ENCODE results near the gene CNDP1.
"Not testable (repeated sequence)": the region's sequence is repeated elsewhere in the genome, so short reads cannot be mapped to it uniquely, and the experiment has no call there.

The CNDP1 gene

DNA sequence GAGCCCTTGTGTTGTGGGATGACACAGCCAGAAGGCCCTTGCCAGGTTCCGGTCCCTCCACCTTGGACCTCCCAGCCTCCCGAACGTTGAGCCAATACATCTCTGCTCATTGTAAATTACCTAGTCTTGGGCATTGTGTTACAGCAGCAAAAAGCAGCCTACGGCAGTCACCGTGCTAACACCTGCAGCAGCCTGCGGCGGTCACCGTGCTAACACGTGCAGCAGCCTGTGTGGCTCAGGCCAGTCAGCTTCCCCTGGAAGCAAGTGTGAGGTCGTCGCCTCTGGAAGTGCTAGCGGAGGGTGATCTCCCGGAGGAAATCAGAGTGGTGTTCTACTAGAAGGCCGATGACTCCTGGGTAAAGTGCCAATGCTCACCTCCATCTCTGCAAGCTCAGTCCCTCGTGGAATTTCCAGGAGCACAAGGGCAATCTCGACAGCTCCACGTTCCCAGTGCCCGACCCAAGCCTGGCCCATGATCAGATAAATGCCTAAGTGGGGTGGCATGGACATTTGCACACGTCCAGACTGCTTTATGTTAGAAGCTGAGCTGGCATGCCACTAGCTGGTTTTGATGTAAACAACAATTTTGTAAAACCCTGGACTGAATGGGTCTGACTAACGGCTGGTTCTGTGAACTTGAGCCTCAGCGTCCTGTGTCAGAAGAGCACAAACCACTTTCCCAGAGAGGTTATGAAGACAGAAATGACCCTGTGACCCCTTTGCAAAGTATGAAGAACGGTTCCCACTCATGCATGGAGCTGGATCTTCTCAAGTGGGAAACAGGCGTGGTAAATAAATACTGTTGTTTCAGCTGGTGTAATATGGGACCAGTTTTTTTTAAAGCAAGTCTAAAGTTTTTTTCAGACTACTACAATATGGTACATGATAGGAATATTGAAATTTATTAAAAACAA is 11.4 kb upstream of the CNDP1 start:
- DNase-seq, result no peak

- no peak for DNase-seq
Measured at GRCh38 chr18:74524097-74524496, 10.2 kb upstream of the CNDP1 start.

DNA sequence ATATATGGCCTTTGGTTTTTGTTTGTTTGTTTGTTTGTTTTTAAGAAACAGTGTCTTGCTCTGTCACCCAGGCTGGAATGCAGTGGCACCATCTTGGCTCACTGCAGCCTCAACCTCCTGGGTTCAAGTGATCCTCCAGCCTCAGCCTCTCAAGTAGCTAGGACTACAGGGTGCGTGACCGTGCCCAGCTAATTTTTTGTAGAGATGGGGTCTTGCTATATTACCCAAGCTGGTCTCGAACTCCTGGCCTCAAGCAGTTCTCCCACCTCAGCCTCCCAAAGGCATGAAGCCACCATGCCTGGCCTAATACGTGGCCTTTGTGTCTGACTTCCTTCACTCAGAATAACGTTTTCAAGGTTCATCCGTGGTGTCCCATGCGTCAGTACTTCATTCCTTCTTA is 9.4 kb upstream of the CNDP1 start:
- not testable (repeated sequence) for DNase-seq

GRCh38 chr18:74525741-74526140 is 8.6 kb upstream of the CNDP1 start:
- no peak for DNase-seq

- DNase-seq, result no peak
Measured at GRCh38 chr18:74526488-74526887, 7.8 kb upstream of the CNDP1 start.

GRCh38 chr18:74528478-74528877 is 5.8 kb upstream of the CNDP1 start:
- no peak for DNase-seq

DNA sequence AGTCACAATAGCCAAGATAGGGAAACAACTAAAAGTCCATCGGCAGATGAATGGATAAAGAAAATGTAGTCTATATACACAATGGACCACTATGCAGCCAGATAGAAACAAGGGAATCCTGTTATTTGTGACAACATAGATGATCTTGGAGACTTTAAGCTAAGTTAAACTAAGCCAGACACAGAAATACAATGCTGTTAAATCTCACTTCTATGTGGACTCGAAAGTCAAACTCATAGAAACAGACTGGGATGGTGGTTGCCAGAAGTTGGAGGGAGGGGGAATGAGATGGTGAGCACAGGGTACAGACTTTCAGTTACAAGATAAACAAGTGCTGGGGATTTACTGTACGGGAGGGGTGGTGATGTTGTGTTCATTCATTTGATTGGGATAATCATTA is 5.4 kb upstream of the CNDP1 start:
- no peak for DNase-seq

DNA sequence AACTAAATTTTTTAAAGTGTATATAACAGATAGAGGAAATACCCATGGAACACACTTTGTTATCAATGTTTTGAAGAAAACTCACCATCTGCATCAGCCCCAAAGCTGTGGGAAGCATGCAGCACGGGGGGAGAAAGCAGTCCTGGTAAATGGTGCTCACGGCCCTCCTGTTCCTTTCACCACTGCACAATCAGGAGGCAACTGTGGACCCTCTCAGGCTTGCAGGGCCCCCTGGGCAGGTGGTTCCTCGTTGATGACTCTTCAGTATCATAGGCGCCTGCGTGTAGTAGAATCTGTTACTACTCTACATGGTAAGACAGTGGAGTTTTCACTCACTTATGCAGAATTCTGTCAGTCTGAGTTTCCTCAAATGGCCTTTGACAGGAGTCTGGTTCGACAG is 4.9 kb upstream of the CNDP1 start:
- no peak for DNase-seq

DNA sequence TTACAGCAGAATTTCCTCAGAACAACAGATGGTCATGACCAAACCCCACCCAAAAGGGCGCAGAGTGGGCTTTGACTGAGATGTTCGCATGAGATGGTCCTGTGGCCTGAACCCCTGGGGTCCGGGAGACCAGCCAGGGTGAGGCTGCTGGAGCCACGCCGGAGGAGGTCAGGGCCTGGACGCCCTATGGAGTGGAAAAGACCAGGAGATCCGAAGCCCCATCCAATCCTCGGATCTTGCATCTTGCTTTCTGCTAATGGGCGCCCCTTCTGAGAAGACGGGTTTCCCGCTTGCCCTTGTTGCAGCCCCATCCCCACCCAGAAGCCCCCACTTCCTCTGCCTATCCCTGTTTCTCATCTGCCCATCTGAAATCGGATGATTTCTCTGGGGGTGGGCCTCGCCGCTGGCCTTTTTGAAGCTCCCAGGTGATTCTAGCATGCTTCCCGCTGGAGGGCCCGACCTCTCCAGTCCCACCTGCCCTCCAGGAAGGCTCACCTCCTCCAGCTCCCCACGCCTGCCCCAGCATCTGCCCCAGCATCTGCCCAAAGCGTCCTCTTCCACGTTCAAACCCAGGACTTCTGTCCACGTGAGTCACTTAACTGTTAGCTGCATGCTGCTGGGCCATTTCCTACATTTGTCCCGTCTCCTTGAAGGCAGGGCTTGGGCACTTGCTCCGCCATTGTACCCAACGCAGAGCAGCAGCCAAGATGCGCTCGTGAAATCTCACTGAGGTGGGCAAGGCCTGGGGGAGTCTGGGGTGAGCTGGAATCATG is 4.3 kb upstream of the CNDP1 start:
- no peak for DNase-seq

DNA sequence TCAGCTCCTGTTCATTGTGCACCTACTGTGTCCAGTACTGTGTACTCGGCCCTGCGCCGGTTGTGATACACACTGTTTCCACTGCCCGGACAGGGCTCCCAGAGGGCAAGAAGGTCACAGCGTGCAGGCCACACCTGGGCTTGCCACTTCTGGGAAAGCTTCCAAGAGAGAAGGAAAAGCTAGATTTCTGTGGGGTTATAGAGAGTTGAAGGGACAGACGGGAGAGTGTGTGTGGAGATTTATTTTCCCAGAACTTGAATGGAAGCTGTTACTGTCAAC is 3.8 kb upstream of the CNDP1 start:
- DNase-seq, result no peak

DNA sequence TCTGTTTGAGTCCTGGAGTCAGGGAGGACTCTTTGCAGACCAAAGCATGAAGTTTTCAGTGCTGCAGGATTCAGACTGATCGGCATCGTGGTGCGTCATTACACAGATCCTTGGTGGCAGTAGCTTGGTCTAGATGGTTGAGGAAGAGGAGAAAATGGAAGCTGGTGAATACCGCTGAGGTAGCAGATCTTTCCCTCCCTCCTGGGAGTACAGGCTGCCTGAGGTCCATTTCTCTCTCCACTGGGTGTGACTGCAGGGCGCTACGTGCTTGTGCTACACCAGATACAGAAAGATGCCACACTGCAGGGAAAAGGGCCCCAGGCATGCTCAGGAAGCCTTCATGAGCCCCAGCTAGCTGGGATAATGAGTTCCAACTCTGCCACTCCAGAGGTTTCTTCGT is 3.3 kb upstream of the CNDP1 start:
- DNase-seq, result no peak

DNA sequence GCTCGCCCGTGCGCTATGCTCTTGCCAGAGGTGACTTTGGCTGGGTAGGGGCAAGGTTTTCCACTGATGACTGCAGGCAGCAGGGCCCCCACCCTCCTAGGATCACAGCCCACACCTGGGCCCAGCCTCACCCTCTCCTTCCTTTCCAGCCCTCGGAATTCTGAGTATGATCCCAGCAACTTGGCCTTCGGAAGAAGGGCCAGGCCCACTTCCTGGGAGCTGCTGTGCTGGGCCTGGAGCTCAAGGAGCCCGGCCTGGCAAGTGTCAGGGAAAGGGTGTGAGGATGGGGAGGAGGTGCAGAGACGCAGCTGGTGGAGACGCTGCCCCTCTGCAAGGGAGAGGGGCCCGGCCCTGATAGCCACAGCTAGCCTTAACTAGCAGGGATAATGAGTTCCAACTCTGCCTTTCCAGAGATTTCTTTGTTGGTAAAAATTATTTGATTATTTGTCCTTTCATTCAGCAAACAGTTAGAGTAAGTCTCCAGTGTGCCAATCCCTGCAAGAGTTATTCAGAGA is 1.7 kb upstream of the CNDP1 start:
- DNase-seq, result no peak

- no peak for DNase-seq
Measured at GRCh38 chr18:74533666-74534065, 634 bp upstream of the CNDP1 start.

DNA sequence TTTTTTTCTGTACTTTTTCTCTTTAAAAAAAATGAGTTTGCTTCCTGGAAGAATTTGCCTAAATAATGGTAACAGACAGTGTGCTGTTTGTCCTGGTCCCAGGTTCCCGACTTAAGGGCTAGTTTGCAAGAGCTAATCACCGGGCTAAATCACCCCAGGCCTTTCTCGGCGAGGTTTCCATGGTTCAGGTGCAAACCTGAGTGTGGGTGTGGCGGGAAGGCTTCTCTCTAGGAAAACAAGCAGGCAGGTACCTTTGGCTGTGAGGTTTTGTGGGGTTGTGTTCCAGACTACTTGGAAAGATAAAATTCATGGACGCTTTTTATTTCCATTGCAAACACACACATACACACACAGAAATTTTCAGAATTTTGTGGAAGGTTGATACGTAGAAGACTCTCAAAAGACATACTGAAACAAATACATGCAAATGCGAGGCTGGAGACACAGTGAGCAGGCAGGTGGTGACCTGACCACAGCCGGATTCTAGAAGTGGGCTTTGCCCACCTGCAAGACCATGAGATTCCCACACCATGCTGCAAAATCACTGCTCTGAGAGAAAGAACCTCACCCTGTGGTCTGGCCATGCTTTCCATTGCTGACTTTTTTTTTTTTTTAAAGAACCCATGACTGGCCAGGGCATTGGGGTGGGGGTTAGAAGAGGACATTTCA is 815 bp downstream of the CNDP1 start:
- no peak for DNase-seq

DNA sequence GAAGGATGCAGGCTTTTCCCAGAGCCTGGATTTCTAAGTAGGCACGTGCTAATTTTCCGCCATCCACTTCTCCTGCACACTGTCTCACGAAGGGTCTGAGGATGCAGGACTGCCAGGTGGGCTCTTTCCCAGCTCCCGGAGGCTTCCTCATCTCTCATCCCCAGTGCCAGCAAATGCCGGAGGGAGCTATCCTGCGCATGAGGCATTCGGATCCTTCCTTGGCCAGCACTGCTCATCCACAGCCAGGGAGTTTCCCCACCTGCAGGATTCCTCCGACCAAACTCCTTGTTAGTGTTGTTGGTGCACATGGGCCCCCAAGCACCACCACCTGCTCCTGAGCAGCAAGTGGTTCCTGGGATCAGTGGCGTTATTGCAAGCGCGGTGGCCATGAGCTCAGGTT is 5.0 kb downstream of the CNDP1 start:
- no peak for DNase-seq

- no peak for DNase-seq
Measured at GRCh38 chr18:74540652-74541421, 6.5 kb downstream of the CNDP1 start.

DNA sequence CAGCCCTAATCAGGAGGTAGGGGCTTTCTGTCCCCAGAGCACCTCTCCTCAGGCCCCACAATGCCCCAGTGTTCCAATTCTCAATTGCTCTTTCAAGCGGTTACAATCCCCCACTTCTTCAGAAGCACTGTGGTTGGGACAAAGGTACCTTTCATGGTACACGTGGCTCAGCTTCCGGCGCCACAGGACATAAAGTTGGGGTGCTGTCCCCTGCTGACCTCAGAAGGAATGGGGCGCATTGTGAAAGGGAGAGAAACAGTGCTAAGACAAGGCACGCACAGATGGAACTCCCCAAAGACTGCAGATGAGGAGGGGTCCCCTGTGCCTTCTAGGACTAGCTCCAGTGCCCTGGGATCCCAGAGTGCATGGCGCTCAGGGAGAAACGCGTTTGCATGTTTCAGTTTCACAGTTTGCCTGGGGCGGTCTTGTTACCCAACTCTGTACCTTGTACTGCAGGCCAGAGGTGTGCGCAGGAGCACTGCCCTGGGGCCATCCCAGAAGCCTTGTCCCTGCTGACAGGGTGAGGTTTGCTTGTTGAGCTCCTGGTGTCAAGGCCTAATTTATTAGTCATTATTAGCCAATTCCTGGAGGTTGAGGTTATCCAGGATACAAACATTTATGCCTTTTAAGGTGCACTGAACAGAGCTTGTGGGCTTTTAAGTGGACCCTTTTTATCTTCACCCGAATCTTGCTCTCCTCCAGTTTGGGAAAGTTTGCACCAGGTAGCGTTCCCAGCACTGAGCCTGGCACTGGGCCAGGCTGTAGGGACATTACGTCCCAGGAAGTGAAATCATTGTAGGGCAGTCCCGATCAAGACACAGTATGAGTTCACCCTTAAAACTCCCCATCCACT is 7.6 kb downstream of the CNDP1 start:
- no peak for DNase-seq

DNA sequence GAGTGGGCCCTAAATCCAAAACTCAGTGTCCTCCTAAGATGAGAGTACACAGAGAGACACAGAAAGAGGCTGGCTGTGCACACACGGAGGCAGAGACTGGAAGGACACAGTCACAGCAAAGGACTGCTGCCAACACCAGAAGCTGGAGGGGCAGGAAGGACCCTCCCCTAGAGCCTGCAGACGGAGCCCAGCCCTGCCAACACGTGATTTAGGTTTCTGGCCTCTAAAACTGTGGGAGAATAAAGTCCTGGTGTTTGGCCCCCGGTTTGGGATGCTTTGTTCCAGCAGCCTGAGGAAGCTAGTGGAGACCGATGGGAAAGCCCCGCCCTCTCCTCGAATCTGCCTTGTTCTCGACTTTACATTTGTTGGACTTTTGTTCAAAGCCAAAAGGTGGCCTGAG is 10.6 kb downstream of the CNDP1 start:
- DNase-seq, result no peak

GRCh38 chr18:74546007-74546406 is 11.7 kb downstream of the CNDP1 start:
- no peak for DNase-seq

- no peak for DNase-seq
Measured at GRCh38 chr18:74546751-74547530, 12.6 kb downstream of the CNDP1 start.

DNA sequence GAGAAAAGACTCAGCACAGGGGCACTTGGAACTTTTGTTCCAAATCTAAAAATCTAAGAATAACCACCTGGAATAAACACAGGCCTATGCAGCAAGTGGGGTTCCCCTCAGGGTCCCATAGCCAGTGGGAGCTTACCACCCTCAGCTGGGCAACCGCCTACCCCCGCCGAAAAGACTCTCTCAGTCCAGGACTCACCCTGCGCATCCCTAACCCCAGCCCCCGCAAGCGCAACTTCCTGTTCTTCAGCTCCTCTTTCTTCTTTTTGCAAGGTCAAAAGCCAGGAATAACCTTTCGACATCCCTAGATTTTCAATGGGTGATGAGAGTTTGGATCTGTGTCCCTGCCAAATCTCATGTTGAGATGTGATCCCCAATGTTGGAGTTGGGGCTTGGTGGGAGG is 13.6 kb downstream of the CNDP1 start:
- no peak for DNase-seq

Measured in stimulated activated CD4-positive, alpha-beta T cell treated with anti-CD3 and anti-CD28 coated beads, Interleukin-1b, Interleukin-23, amount 100 ng/mL, for 48 hours (primary cell).